Renal cortical epithelial cell (primary cell): ENCODE data around the gene SNED1. TPM values are rescaled to one million over a fixed set of nuclear protein-coding genes. Genes with fewer than 3 reads are reported as not detected.

Experiments
- DNase-seq: peaks from one replicate; pipeline ENCODE4 v3.0.0-alpha.2; 2011; ENCODE audit warnings: low read depth
- total RNA-seq: library from RNA; depleted of rRNA; stranded (reverse); fragments of >200 nt; gene quantifications from 2 replicates; pipeline ENCODE4 v1.2.3, GENCODE V29; 2014

SNED1 gene
- total RNA-seq, 1 donor from 2014 or later: 4.2 TPM

DNA sequence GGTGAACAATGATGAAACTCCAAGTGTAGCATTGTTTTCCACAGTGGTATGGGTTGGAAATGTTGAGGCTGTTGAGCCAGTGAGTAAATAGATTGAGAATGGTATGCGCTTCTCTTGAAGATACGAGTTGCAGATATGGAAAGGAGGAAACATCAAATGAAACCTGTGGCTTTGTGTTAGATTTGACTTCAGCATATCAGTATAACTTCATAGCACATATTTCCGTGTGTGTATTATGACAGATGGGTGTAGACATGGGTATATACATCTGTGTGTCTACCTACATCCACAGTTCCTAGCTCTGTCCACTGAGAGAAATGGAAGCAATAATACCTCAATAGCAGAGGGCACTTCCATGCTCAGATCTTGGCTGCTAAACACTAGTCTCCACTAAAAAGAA lies 8.0 kb downstream of the SNED1 start:
- no peak for DNase-seq

DNA sequence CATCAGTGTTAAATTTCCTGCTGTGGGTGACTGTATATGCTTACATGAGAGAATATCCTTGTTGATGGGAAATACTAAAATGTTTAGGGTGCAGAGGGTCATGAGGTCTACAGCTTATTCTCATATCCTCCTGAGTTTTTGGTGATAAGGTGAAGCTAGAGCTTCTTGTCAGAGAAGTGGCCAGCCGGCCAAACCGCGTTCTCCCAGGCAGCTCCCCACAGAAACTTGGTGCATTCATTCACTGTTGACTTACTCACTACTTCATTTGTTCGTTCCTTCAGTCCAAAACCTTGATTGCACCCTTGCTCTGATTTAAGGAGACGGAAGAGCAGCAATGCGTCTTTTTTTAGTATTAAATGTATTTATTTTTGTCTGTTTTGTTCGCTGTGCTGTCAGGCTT lies 8.7 kb downstream of the SNED1 start:
- DNase-seq: no peak

DNA sequence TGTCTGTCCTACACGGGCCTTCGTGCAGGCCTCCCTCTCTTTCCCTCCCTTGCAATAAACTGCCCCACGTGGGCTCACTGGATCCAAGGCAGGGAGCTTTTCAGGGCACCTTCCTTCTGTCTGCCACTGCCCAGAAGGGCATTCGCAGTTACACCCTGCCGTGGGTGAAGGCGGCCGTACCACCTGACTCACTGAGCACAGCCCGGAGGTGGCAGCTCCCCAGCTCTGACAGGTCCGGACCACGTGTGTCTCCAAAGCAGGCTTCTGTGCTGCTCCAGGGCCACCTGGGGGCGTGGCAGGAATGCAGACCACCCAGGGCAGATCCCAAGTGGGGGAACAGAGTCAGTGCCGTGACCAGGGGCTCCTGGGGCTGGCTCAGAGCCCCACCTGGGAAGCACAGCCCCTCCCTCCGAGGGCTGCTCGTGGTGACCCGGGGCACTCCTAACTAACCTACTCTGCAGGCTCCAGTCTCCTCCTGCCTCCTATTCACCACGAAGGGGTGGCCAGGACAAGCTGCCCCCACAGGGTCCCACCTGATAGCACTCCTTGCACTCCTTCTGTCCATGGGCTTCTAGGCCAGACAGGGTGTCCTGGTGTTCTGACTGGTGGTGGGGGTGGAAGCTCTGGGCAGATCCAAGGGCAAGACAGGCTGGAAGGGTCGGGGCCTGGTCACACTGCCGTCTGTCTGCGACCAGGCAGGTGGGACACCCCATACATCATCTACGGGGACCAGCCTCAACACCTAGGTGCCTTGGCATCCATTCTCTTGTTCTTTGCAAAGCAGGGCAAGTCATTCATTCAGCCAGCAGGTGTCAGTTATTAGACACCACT lies 9.7 kb downstream of the SNED1 start:
- no peak for DNase-seq

DNA sequence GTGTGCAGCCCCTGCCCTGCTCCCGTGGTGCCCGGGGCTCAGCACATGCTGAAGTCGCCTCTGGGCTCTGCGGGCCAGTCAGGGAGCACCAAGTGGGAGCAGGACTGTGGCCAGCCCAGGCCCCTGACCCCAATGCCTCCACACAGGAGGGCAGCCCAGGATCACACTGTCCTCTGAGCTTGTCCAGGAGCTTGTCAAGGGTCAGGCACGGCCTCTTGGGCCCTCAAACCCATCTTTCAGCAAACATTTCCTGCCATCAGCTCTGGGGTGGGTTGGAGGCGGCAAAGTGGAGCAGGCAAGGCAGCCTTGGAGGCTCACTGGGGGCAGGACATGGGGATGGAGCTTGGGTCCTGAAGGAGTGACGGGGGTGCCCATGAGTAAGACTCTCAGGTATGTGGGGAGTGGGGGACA lies 10.3 kb downstream of the SNED1 start:
- no peak for DNase-seq

DNA sequence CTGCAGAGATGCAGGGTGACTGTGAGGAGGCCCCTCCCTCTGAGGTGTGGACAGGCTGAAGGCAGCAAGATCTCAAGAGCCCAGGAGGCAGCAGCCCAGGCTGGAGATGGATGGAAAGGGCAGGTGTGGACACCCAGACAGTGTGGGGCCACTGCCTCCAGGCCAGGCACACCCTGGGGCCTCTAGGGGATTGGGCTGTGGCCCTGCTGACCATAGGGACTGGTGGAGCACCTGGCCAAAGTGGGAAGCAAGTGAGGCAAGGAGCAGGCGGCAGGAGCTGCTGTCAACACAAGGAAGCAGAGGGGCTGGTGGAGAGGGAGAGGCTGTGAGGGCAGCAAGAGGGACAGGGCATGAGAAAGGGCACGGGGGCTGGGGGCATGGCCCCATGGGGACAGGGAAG lies 10.8 kb downstream of the SNED1 start:
- DNase-seq: no peak

DNA sequence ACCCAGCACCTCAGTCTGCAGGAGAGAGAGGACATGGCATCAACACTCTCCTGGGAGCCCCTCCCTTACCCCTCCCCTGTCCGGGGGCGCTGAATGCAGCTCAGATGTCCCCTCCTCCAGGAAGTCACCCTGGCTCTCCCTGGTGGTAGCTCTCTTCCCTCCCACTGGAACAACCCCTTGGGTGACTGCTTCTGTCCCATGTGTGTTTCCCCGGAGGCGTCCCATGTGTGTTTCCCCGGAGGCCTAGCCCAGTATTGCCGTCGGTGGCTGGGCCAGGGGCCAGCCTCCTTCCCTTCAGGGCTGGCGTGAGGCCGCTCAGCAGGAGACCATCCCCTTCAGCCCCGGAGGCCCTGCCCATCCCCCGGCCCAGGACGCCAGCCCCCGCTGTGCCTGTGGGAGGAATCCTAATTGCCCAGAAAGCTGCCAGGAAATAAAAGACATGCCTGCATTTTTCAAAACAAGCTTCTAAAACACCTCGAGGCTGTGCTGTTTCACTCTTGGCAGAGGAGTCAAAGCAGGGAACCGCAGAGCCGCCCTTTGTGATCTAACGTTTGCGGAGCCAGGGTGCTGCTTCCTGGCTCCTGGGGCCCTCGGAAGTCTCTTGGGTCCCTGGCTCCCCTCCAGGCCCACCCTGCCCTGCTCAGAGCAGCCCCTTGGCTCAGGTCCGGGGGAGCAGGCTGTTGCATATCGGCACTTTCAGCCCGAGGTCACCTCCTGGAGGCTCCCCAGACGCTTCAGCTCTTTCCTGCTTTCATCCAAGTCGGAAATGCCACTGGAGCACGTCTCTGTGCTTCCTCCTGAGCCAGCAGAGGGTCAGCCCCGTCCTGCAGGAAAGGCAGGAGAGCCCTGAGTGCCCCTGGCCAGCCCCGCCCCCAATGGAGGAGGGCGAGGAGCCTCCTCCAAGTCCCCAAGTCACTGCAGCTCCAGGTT lies 11.4 kb downstream of the SNED1 start:
- peak; percentile 90 for DNase-seq

DNA sequence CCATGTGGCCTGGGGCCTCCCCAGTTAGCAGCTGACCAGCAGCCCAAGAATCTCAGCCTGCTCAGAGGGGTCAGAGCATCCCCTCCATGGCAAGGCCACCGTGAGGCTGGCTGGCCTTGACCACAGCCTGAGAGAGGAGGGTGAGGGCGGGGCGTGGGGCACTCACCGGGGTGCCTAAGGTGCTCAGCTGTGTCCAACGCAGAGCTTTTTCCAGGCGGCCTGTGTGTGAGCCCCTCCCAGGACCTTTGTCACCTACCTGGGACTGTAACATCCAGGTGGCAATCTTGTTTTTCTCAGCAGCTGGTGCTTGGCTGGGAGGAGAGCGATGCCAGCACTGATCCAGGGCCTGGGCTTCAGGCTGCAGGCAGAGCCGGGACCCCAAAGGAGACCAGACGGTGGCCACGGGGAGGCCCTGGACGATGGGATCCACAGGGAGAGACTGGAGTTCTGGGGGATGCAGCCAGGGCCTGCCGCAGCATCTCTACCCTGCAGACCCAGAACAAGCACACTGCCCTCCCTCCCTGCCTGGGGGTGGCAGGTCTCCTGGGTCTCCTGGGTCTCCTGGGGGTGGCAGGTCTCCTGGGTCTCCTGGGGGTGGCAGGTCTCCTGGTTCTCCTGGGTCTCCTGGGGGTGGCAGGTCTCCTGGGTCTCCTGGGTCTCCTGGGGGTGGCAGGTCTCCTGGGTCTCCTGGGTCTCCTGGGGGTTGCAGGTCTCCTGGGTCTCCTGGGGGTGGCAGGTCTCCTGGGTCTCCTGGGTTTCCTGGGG lies 12.3 kb downstream of the SNED1 start:
- DNase-seq: no peak

DNA sequence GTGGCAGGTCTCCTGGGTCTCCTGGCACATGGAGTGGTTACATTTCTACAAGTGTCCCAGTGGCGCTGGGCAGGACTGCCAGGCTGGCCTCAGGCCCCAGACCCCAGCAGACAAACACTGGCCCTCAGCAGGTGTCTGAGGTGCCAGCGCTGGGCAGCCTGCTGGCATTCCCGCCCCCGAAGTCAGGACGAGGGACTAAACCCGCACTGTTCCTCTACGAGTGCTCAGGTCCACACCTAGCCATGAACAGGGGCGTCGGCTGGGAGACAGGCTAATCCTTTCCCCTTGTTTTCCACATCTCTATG lies 12.8 kb downstream of the SNED1 start:
- no peak for DNase-seq

DNA sequence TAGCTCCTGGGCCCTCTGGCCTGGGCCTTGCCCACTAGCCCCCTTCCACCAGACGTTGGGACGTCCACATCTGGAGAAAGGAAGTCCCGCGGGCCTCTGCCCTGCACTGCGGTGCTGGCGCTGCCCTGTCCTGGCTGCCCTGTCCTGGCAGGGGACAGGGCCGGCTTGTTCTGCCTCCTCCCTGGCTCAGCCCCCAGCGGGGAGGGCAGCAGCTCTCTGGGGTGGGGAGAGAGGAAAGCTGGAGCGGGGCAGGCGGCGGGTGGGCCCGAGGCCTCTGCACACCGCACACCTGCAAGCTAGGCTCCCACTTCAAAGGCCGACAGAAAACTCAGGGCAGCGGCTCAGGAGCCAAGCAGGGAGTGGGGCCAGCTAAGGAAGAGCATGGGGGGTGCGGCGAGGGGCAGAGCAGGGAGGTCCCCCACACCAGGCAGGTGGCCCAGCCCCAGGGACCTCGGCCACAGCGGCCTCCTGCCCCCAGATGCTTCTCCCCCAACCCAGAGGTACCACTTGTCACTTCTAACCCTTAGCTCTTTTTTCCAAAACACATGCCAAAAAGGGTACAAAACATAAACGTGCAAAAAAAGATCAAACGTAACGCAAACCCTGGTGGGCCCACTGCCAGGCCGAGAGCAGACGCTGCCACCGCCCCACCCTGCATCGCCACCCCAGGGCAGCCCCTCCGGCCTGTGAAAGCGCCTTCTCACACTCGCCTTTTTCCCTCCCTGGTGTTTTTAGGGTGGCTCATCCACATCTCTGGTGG lies 13.5 kb downstream of the SNED1 start:
- no peak for DNase-seq

DNA sequence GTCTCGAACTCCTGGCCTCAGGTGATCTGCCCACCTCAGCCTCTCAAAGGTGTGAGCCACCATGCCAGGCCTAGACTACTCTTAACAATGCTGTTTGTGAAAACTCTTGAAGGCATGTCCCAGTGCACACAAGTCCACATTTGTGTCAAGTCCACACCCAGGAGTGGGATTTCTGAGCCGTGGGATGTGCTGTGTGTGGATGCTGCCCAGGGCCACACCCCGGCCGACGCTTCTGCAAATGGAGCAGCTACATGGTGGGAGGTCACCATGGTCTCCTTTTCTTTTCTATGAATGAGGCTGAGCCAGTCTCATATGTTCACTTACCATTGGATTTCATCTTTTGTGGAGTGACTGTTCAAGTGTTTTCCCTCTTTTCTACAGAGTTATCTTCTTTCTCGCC lies 15.8 kb downstream of the SNED1 start:
- DNase-seq: no peak

DNA sequence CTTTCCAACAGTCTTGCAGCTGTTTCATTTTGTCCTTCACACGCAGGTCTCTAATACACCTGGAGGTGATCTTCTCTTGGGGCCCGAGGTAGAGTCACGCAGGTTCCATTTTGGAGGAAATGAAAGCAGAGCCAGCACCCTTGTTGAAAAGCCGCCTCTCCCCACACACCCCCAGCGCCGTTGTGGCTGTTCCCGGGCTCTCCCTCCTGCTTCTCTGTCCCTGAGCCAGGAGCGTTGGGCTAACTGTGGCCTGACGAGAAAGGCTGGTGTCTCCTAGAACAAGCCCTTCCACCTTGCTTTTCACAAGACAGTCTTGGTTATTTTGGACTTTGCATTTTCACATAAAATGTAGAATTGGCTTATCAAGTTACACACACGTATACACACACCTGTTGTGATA lies 16.3 kb downstream of the SNED1 start:
- DNase-seq: no peak

DNA sequence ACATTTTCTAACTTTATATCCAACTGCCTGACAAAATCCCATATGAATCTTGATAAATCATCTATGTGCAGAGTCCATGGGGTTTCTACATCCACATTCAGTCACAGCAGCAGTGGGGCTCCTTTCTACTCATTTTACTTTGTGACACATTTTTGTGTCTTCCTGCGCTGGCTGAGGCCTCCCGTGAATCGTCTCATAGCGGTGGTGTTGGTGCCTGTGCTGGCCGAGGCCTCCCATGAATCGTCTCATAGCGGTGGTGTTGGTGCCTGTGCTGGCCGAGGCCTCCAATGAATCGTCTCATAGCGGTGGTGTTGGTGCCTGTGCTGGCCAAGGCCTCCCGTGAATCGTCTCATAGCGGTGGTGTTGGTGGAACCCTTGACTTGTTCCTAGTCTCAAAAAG lies 17.0 kb downstream of the SNED1 start:
- DNase-seq: no peak

DNA sequence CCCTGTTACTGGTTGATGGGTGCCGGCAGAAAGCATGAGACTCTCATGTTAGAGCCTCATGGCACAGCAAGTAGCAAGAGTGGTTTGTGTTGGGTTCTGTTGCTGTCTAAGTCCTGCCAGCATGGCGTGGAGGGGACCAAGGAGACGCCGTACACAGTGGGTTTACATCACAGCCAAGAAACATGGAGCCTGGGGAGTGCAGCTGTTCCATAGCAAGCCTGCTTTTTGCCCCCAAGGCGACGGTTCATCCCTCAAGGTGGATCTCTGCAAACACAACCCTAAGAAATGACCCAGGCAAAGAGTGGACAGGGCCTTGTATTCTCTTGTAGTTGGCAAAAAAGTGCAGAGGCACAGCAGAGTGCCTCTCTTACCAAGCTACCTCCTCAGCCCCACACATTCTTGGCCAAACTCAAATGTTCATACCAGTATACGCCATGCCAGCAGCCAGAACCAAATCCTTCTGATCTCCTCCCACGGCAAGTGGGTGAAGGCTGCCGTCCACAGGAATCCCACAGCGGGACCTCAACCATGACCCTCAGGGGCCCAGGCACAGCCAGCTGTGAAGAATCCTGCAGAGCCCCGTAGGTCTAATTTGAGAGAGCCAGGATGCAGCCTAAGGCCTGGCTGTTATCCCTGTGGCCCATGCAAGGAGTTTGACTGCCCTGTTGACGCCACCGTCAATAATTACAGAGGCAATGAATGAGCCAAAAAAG lies 19.0 kb downstream of the SNED1 start:
- DNase-seq: no peak

DNA sequence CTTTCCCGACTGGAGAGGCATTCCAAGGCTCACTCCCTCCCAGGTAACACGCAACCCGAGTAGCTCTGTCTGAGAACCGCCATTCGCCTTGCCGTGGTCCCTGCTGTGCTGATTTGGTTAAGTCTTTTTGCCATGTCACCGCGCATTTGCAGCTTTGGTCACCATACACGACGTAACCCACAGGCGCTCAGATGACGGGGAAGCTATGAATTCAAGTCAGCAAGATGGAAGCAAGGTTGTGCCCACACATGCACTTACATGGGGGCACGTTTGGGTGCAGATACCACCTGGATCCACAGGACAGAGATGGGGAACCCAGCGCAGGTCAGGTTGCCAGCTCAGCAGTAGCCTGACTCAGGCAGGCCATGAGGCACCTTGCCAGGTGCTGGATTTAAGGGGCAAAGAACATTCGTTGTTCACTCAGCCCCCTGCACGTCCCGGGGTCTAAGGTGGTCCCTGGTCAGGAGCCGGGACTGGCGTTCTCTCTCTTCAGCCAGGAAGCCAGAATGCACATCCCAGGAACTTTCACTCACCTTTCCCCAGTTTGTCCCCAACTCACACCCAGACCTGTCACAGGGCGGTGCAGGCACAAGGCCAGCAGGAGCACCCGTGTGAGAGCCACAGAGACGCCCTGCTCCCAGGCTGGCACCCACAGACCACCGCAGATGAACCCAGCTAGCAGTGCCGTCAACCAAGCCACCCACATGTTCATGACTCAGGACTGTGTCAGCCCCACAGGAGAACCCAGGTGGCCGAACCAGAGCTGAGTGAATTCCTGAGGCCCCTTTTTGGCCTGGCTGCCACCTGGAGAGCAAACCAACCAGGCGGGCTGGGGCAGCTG lies 19.9 kb downstream of the SNED1 start:
- no peak for DNase-seq

DNA sequence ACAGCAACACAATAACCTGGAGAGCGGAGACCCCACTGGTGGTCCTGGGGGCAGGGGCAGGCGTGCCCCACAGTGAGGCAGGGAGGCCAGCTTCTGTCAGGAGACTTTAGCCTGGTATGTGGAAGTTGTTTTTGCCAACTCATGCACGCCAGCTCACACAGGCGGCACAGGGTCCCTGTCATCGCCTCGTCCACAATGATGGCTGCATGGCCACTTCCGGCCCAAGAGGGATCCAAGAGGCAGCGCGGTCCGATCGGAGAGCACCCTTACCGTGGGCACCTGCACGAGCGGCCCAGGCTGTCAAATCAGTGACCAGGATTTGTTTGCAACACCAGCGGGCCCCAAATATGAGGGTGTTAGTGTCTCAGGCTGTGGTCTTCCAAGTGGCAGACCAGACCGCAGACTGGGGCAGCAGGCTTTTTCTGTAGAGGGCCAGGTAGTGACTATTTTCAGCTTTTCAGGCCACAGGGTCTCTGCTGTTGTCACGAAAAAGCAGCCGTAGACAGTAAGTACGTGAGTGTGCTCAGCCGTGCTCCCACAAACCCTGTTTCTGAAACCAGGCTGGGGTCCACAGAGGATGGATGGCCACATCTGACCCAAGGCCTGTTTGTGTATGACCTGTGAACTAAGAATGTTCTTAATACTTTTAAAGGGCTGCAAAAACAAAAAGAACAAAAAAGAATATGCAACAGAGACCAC lies 21.2 kb downstream of the SNED1 start:
- DNase-seq: no peak

DNA sequence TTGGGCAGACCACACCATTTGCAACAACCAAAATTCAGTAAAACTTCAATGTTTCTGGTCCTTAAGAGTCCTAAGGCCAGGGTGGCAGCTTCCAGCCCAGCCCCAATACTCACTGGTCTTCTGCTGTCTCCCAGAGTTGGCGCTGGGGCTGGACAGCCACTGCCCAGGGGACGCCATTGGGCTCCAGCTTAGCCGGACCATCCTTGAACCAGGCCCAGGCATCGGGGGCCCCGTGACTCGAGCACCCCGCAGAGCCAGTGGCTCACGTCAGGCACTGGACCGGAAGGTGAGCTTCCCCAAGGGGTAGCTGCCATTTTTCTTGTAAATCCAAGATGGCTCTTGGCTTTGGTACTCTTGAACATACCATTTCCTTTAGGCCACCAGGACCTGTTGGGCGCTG lies 21.8 kb downstream of the SNED1 start:
- DNase-seq: no peak

DNA sequence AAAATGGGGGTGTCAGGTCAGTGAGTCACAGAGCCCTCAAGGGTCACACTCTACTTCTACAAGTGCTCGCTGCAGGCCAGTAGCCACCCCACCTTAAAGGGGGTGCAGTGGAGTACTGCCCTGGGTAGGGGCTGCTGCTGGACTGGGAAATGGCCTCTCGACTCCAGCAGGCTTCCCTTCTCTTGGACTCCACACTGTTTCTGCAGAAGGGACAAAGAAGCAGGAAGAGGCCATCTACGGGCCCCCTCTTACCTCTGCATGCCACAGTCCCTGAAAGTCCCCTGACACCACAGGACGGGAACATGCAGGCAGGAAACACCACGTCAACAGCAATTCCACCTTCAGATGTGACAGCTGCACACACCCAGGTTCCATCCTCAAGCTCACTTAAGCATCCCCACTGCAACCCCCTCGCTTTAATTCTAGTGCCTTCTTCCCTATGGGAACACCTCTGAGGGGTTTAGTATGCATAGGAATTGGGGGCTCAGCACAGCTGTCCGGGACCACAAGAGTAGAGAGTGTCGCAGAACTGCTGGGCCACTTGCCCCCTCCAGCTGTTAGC lies 22.3 kb downstream of the SNED1 start:
- DNase-seq: no peak

DNA sequence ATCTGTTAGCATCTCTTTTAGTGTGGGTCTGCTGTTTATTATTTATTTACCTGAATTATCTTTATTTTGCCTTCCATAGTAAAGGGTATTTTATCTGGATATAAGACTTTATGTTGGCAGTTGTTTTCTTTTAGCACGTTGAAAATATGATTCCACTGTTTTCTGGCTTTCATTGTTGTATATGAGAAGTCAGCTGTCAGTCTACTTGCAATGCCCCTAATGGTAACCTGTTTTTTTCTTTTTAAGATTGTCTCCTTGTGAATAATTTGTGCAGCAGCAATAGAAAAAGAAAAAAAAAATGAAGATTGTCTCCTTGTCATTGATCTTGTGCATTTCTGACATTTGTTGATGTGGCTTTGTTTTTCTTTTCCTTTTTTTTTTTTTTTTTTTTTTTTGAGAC lies 27.2 kb downstream of the SNED1 start:
- no peak for DNase-seq
